ENCODE data around the gene SUPT4H1. TPM values are rescaled to one million over a fixed set of nuclear protein-coding genes. Genes with fewer than 3 reads are reported as not detected.

The SUPT4H1 gene
- total and polyA plus RNA-seq, 9 of the 15 experiments (the other 6 are each of a cell fraction or from before 2014, with no cell fraction given), result 62.1 to 320 (median 117) TPM

- H2AFZ ChIP-seq (ENCODE audit: low read depth, low read length), result 0 out of 2 replicates have a peak overlapping the region, but pooled peaks have one; percentile 44
- H3K9ac ChIP-seq (ENCODE audit: insufficient read depth in 1 of 2, low read depth in 2 of 2, low read length in 2 of 2), result no peak overlapping the region; a peak in 1 of 4 replicates
- no peak for TF ChIP-seq CLOCK (CRISPR knock-in tag; IDR thresholded peaks at IDR 0.05; ENCODE audit: borderline replicate concordance)
- TF ChIP-seq ZNF551 (CRISPR knock-in tag; IDR thresholded peaks at IDR 0.05), result no peak
- no peak for TF ChIP-seq ATF7 (IDR thresholded peaks at IDR 0.05)
- TF ChIP-seq CSDE1 (IDR thresholded peaks at IDR 0.05), result no peak
- no peak for TF ChIP-seq DDX20 (tag; IDR thresholded peaks at IDR 0.05; ENCODE audit: low read depth)
- no peak for TF ChIP-seq CCNT2 (IDR thresholded peaks at IDR 0.05; ENCODE audit: borderline replicate concordance, extremely low read depth, insufficient read length, low read depth, low read length)
- peaks cover 0 to 9% of the 10 kb centered on the region in 2 experiments; a peak in 3 of 5 replicates for H3K4me1 ChIP-seq (replicated peaks in 1 of 2; ENCODE audit: control insufficient read depth in 2 of 2, insufficient read depth in 2 of 2, low read length in 2 of 2)
- no peak overlapping the region for H3K4me2 ChIP-seq (ENCODE audit: insufficient read depth, low read length)
- no peak overlapping the region for H3K27ac ChIP-seq (ENCODE audit: extremely low read depth, low read depth, low read length)
- FAIRE-seq, result no peak
- ChIA-PET POLR2A (interaction anchor here (0.6 to 1.4 kb wide), 6 partner anchors 9 to 36 kb away, joined by 3 to 4 read pairs (median 4); partner anchors contain the start of gene SUPT4H1), CTCF (ENCODE audit: low intra/inter-chr PET ratio) (no interaction called here)
- H3K9me1 ChIP-seq (ENCODE audit: control insufficient read depth, insufficient read depth, low read length), result no peaks in the 10 kb centered on the region
- intact Hi-C loops (cut with micrococcal nuclease) (no loop called here), in situ Hi-C loops (cut with MboI) (no loop called here)
- H3K36me3 ChIP-seq (ENCODE audit: control insufficient read depth, insufficient read depth, low read length), result no peaks in the 10 kb centered on the region
- 58% methylated on average over 5 of the region's 5 CpGs for WGBS (ENCODE audit: insufficient coverage, low coverage, missing lambda C conversion rate)
- BruUV-seq (replicated peaks), result no TSS peak
- no peaks in the 10 kb centered on the region for H3K9me3 ChIP-seq (replicated peaks; ENCODE audit: control insufficient read depth, insufficient read depth, low read depth, low read length)
- no peak for ATAC-seq
- H4K20me1 ChIP-seq (replicated peaks; ENCODE audit: control insufficient read depth, insufficient read depth, low read length), result no peaks in the 10 kb centered on the region
- DNase-seq (ENCODE audit: extremely low read depth in 1 of 4, low spot score in 3 of 4), result no peak
- H3K27me3 ChIP-seq (ENCODE audit: control insufficient read depth in 2 of 2, insufficient read depth in 2 of 2, low read length in 2 of 2), result no peaks in the 10 kb centered on the region
- H3K79me2 ChIP-seq (ENCODE audit: control insufficient read depth, insufficient read depth, low read length), result no peaks in the 10 kb centered on the region
- no peak overlapping the region for H3K4me3 ChIP-seq
These were observed 21.0 kb upstream of the SUPT4H1 start for GRCh38 chr17:58373003-58373402.
